Osteocyte (in vitro differentiated cells): Measurements from ENCODE around the gene THSD4. TPM values are rescaled to one million over a fixed set of nuclear protein-coding genes. Genes with fewer than 3 reads are reported as not detected.

Experiments used
- DNase-seq: peaks from one replicate; pipeline ENCODE4 v3.0.0; 2021; ENCODE audit warnings: mixed read lengths; ENCODE audit not compliant: unreplicated experiment; ENCODE audit errors: extremely low spot score
- H3K27ac Mint-ChIP-seq: one replicate; pipeline ENCODE4 v1.8.0; 2021; ENCODE audit warnings: mild to moderate bottlenecking, mixed read lengths; ENCODE audit not compliant: unreplicated experiment
- H3K27me3 Mint-ChIP-seq: one replicate; pipeline ENCODE4 v1.8.0; 2021; ENCODE audit warnings: mixed read lengths; ENCODE audit not compliant: unreplicated experiment
- H3K36me3 Mint-ChIP-seq: one replicate; pipeline ENCODE4 v1.8.0; 2021; ENCODE audit warnings: mixed read lengths; ENCODE audit not compliant: unreplicated experiment
- H3K4me1 Mint-ChIP-seq: one replicate; pipeline ENCODE4 v1.8.0; 2021; ENCODE audit warnings: mixed read lengths; ENCODE audit not compliant: unreplicated experiment
- H3K4me3 Mint-ChIP-seq: one replicate; pipeline ENCODE4 v1.8.0; 2021; ENCODE audit warnings: mild to moderate bottlenecking, moderate library complexity, mixed read lengths; ENCODE audit not compliant: unreplicated experiment
- H3K9me3 Mint-ChIP-seq: one replicate; pipeline ENCODE4 v1.8.0; 2021; ENCODE audit warnings: mixed read lengths; ENCODE audit not compliant: unreplicated experiment
- CTCF ChIP-seq: fragments of 200-600 bp; sonication (generic); IDR thresholded peaks from 2 replicates; pipeline ENCODE4 v1.5.0; 2021; ENCODE audit warnings: antibody characterized with exemption, mild to moderate bottlenecking, moderate library complexity
- total RNA-seq: library from RNA; stranded (reverse); gene quantifications from 2 replicates; pipeline ENCODE4 v1.2.1, GENCODE V29; 2021

THSD4 gene
- total RNA-seq, 1 donor from 2014 or later: 5.7 TPM

GRCh38 chr15:71230303-71230702 lies 115.0 kb downstream of the THSD4 start:
- no peak for TF ChIP-seq CTCF
- no peak for DNase-seq
- Mint-ChIP-seq H3K4me3 (no peak overlapping the region), H3K9me3 (no peaks in the 10 kb centered on the region), H3K4me1 (peaks cover 15% of the 10 kb centered on the region), H3K27me3 (no peaks in the 10 kb centered on the region), H3K36me3 (no peaks in the 10 kb centered on the region), H3K27ac (no peak overlapping the region)

- Mint-ChIP-seq H3K9me3 (no peaks in the 10 kb centered on the region), H3K27ac (no peak overlapping the region), H3K27me3 (no peaks in the 10 kb centered on the region), H3K4me3 (no peak overlapping the region), H3K4me1 (peaks cover 6% of the 10 kb centered on the region), H3K36me3 (no peaks in the 10 kb centered on the region)
- no peak for TF ChIP-seq CTCF
- no peak for DNase-seq
These were observed 116.5 kb downstream of the THSD4 start for GRCh38 chr15:71231758-71232157.

GRCh38 chr15:71232411-71232810 lies 117.1 kb downstream of the THSD4 start:
- Mint-ChIP-seq H3K9me3 (no peaks in the 10 kb centered on the region), H3K4me3 (no peak overlapping the region), H3K27ac (no peak overlapping the region), H3K36me3 (no peaks in the 10 kb centered on the region), H3K27me3 (no peaks in the 10 kb centered on the region), H3K4me1 (peaks cover 6% of the 10 kb centered on the region)
- DNase-seq: no peak
- TF ChIP-seq CTCF: no peak

GRCh38 chr15:71237456-71238188 lies 122.4 kb downstream of the THSD4 start:
- Mint-ChIP-seq H3K36me3 (no peaks in the 10 kb centered on the region), H3K27me3 (no peaks in the 10 kb centered on the region), H3K4me1 (peaks cover 8% of the 10 kb centered on the region), H3K4me3 (no peak overlapping the region), H3K27ac (no peak overlapping the region), H3K9me3 (no peaks in the 10 kb centered on the region)
- TF ChIP-seq CTCF: no peak
- no peak for DNase-seq

- Mint-ChIP-seq H3K4me1 (peaks cover 8% of the 10 kb centered on the region), H3K4me3 (no peak overlapping the region), H3K9me3 (no peaks in the 10 kb centered on the region), H3K27ac (no peak overlapping the region), H3K36me3 (peaks cover 3% of the 10 kb centered on the region), H3K27me3 (no peaks in the 10 kb centered on the region)
- no peak for DNase-seq
- TF ChIP-seq CTCF: no peak
These were observed 123.7 kb downstream of the THSD4 start for GRCh38 chr15:71238926-71239325.
